OCI-LY1 (cell line): ENCODE measurements around the gene JAK1.

Experiments used
- H2AFZ ChIP-seq: fragments of 200-600 bp; sonication (generic), shearing (Covaris generic); 2 replicates; pipeline ENCODE4 v1.6.0; 2014; ENCODE audit warnings: antibody characterized with exemption, mild to moderate bottlenecking, low read length
- H3F3A ChIP-seq: fragments of 200-600 bp; sonication (generic), shearing (Covaris generic); 2 replicates; pipeline ENCODE4 v1.6.0; 2014; ENCODE audit warnings: mild to moderate bottlenecking, antibody characterized with exemption, low read length, moderate library complexity; ENCODE audit not compliant: insufficient read depth
- H3K27ac ChIP-seq: fragments of 200-600 bp; sonication (generic); 2 replicates; pipeline ENCODE4 v1.5.1; 2014; ENCODE audit warnings: low read length, mixed run types, mild to moderate bottlenecking, low read depth; ENCODE audit not compliant: poor library complexity, severe bottlenecking
- H3K27me3 ChIP-seq: fragments of 200-600 bp; sonication (generic); 2 replicates; pipeline ENCODE4 v1.6.0; 2014; ENCODE audit warnings: antibody characterized with exemption, mild to moderate bottlenecking, low read length, moderate library complexity; ENCODE audit not compliant: insufficient read depth
- H3K36me3 ChIP-seq: fragments of 200-600 bp; sonication (generic); 2 replicates; pipeline ENCODE4 v1.6.1; 2014; ENCODE audit warnings: mild to moderate bottlenecking, antibody characterized with exemption, low read length, moderate library complexity, mixed read lengths; ENCODE audit not compliant: insufficient read depth
- H3K4me1 ChIP-seq: fragments of 200-600 bp; sonication (generic); 2 replicates; pipeline ENCODE4 v1.5.1; 2014; ENCODE audit warnings: mild to moderate bottlenecking, low read length, moderate library complexity; ENCODE audit not compliant: insufficient read depth, severe bottlenecking
- H3K4me2 ChIP-seq: fragments of 200-600 bp; sonication (generic), shearing (Covaris generic); 2 replicates; pipeline ENCODE4 v1.6.1; 2014; ENCODE audit warnings: low read length
- H3K4me3 ChIP-seq: fragments of 200-600 bp; sonication (generic); 2 replicates; pipeline ENCODE4 v1.5.1; 2014; ENCODE audit warnings: low read length, low read depth, mild to moderate bottlenecking, mixed read lengths; ENCODE audit not compliant: poor library complexity, severe bottlenecking
- H3K79me2 ChIP-seq: fragments of 200-600 bp; shearing (Covaris generic); 2 replicates; pipeline ENCODE4 v1.6.1; 2016; ENCODE audit warnings: mixed run types, low read length, mixed read lengths; ENCODE audit not compliant: insufficient read depth
- H3K9ac ChIP-seq: fragments of 200-600 bp; sonication (generic), shearing (Covaris generic); 2 replicates; pipeline ENCODE4 v1.6.1; 2014; ENCODE audit warnings: mild to moderate bottlenecking, low read length, mixed read lengths
- H3K9me2 ChIP-seq: fragments of 200-600 bp; sonication (generic), shearing (Covaris generic); 2 replicates; pipeline ENCODE4 v1.6.1; 2014; ENCODE audit warnings: low read depth, mild to moderate bottlenecking, low read length, mixed read lengths
- H3K9me3 ChIP-seq: fragments of 200-600 bp; shearing (Covaris generic); 2 replicates; pipeline ENCODE4 v1.6.1; 2014; ENCODE audit warnings: low read length, mixed read lengths
- H4K20me1 ChIP-seq: fragments of 200-600 bp; sonication (generic), shearing (Covaris generic); 2 replicates; pipeline ENCODE4 v1.6.0; 2016; ENCODE audit warnings: mild to moderate bottlenecking, low read length; ENCODE audit not compliant: insufficient read depth
- EZH2 ChIP-seq: fragments of 200-600 bp; sonication (generic), shearing (Covaris generic); IDR thresholded peaks from 2 replicates; pipeline ENCODE4 v1.8.0; 2017; ENCODE audit warnings: borderline replicate concordance, mixed run types, mild to moderate bottlenecking, antibody characterized with exemption, low read length, moderate library complexity, mixed read lengths
- TF ChIP-seq, protein P1 (sequence below): fragments of 200-600 bp; sonication (generic), shearing (Covaris generic); IDR thresholded peaks from 2 replicates; pipeline ENCODE4 v1.5.1; 2017; ENCODE audit warnings: mild to moderate bottlenecking, antibody characterized with exemption, low read length, moderate library complexity, mixed read lengths

Gene JAK1

DNA sequence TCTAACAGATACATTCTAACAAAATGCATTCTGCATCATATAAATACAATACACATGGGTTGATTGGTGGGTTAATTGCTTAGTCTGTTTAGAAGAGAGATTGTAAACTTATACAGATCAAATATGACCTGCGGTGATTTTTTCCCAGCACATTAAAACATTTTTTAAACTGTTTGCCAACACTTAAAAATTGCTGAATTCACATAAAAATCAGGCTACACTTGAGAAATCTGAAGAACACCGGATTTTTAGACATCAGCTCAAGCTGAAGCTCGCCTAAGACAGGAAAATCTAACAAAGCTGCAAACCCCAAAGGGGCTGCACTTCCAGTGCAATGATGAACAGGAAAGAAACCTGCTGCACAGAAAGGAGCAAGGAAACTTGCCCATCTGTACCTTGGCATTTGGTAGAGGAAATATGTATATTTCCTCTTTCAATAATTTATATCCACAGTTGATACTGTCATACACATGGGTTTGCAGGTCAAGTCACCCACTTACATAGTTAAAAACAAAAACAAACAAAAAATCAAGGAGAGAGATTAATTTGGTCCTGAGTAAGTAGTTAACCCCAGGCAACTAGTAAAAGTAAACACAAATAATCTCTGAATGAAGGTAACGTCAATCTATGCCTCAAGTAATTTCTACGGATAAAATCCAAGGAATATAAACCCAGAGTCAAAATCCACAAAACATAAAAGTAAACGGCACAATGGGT is 30.4 kb upstream of the JAK1 start:
- Histone ChIP-seq H3K27ac (no peak overlapping the region), H3K36me3 (no peaks in the 10 kb centered on the region), H3K4me3 (no peak overlapping the region), H3K9me3 (no peaks in the 10 kb centered on the region), H3F3A (no peaks in the 10 kb centered on the region), H3K27me3 (no peaks in the 10 kb centered on the region), H3K4me1 (no peaks in the 10 kb centered on the region), H3K9me2 (no peaks in the 10 kb centered on the region), H3K9ac (no peak overlapping the region), H2AFZ (no peak overlapping the region), H4K20me1 (no peaks in the 10 kb centered on the region), H3K4me2 (no peak overlapping the region), H3K79me2 (no peaks in the 10 kb centered on the region)
- no peak for TF ChIP-seq EZH2
- TF ChIP-seq, protein P1, sequence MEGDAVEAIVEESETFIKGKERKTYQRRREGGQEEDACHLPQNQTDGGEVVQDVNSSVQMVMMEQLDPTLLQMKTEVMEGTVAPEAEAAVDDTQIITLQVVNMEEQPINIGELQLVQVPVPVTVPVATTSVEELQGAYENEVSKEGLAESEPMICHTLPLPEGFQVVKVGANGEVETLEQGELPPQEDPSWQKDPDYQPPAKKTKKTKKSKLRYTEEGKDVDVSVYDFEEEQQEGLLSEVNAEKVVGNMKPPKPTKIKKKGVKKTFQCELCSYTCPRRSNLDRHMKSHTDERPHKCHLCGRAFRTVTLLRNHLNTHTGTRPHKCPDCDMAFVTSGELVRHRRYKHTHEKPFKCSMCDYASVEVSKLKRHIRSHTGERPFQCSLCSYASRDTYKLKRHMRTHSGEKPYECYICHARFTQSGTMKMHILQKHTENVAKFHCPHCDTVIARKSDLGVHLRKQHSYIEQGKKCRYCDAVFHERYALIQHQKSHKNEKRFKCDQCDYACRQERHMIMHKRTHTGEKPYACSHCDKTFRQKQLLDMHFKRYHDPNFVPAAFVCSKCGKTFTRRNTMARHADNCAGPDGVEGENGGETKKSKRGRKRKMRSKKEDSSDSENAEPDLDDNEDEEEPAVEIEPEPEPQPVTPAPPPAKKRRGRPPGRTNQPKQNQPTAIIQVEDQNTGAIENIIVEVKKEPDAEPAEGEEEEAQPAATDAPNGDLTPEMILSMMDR = no peak

DNA sequence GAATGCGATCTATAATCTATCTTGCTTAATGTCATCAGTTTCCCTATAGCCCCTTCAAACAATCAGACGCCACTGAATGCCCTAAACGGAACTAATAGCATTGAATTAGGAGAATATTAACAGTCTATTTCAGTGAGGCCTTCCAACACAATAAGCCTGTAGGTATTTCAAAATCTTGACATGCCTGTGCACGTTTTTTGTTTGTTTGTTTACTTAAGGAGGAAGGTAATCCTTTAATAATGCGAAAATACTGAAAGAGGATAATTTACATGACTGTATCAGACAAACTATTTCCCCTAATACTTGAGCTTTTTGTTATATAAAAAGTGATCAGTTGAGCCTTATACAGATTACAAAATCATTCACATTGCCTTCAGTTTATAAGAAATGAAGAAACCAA is 29.0 kb upstream of the JAK1 start:
- no peak overlapping the region for H3K9ac ChIP-seq
- H2AFZ ChIP-seq = no peak overlapping the region
- no peak overlapping the region for H3K4me3 ChIP-seq
- H3K79me2 ChIP-seq = no peaks in the 10 kb centered on the region
- H4K20me1 ChIP-seq = no peaks in the 10 kb centered on the region
- no peaks in the 10 kb centered on the region for H3K4me1 ChIP-seq
- no peaks in the 10 kb centered on the region for H3F3A ChIP-seq
- no peak overlapping the region for H3K4me2 ChIP-seq
- no peaks in the 10 kb centered on the region for H3K9me2 ChIP-seq
- no peaks in the 10 kb centered on the region for H3K36me3 ChIP-seq
- H3K27me3 ChIP-seq = no peaks in the 10 kb centered on the region
- no peaks in the 10 kb centered on the region for H3K9me3 ChIP-seq
- TF ChIP-seq EZH2 = no peak
- TF ChIP-seq, protein P1 = no peak
- no peak overlapping the region for H3K27ac ChIP-seq

- no peaks in the 10 kb centered on the region for H3K27me3 ChIP-seq
- no peaks in the 10 kb centered on the region for H3F3A ChIP-seq
- H3K4me3 ChIP-seq = no peak overlapping the region
- no peaks in the 10 kb centered on the region for H3K36me3 ChIP-seq
- H3K9ac ChIP-seq = no peak overlapping the region
- H2AFZ ChIP-seq = no peak overlapping the region
- no peaks in the 10 kb centered on the region for H3K4me1 ChIP-seq
- no peaks in the 10 kb centered on the region for H3K9me3 ChIP-seq
- no peak for TF ChIP-seq EZH2
- TF ChIP-seq, protein P1 = no peak
- H3K27ac ChIP-seq = no peak overlapping the region
- no peaks in the 10 kb centered on the region for H4K20me1 ChIP-seq
- no peak overlapping the region for H3K4me2 ChIP-seq
- no peaks in the 10 kb centered on the region for H3K79me2 ChIP-seq
- no peaks in the 10 kb centered on the region for H3K9me2 ChIP-seq
Measured at GRCh38 chr1:64986903-64987871, 20.8 kb upstream of the JAK1 start.
